WTC11 (cell line): ENCODE measurements around the gene TTLL9. TPM values are rescaled to one million over a fixed set of nuclear protein-coding genes. Genes with fewer than 3 reads are reported as not detected.

ENCODE experiments used
- ARID4B ChIP-seq: sonication (generic); formaldehyde crosslinking; IDR thresholded peaks from 2 replicates; pipeline ENCODE4 v1.8.0; 2023; ENCODE audit warnings: missing genetic modification reagents, mild to moderate bottlenecking, borderline replicate concordance
- ATF2 ChIP-seq: sonication (generic); formaldehyde crosslinking; IDR thresholded peaks from 2 replicates; pipeline ENCODE4 v1.8.1; 2022; ENCODE audit warnings: low read depth, missing genetic modification reagents, borderline replicate concordance
- ATF3 ChIP-seq: sonication (generic); formaldehyde crosslinking; conservative IDR thresholded peaks from 2 replicates; pipeline ENCODE4 v1.8.1; 2022; ENCODE audit warnings: mild to moderate bottlenecking, missing genetic modification reagents
- ERG ChIP-seq: fragments of 250-450 bp; sonication (Bioruptor Pico); IDR thresholded peaks from 2 replicates; pipeline ENCODE4 v1.8.0; 2021; ENCODE audit warnings: mild to moderate bottlenecking
- FOXP4 ChIP-seq: sonication (generic); formaldehyde crosslinking; IDR thresholded peaks from 2 replicates; pipeline ENCODE4 v1.8.0; 2022; ENCODE audit warnings: mild to moderate bottlenecking, missing genetic modification reagents
- HMGA2 ChIP-seq: fragments of 250-450 bp; sonication (Bioruptor Pico); IDR thresholded peaks from 2 replicates; pipeline ENCODE4 v1.4.0; 2021; ENCODE audit warnings: mild to moderate bottlenecking, moderate library complexity
- MYBL2 ChIP-seq: sonication (generic); formaldehyde crosslinking; IDR thresholded peaks from 2 replicates; pipeline ENCODE4 v1.8.1; 2023; ENCODE audit warnings: mild to moderate bottlenecking, moderate library complexity, missing genetic modification reagents
- NFE2L1 ChIP-seq: sonication (generic); formaldehyde crosslinking; IDR thresholded peaks from 2 replicates; pipeline ENCODE4 v1.8.1; 2023; ENCODE audit warnings: missing genetic modification reagents
- RELA ChIP-seq: sonication (generic); formaldehyde crosslinking; IDR thresholded peaks from 2 replicates; pipeline ENCODE4 v1.8.1; 2022; ENCODE audit warnings: missing genetic modification reagents, mild to moderate bottlenecking, borderline replicate concordance
- TEAD4 ChIP-seq: sonication (generic); formaldehyde crosslinking; IDR thresholded peaks from 2 replicates; pipeline ENCODE4 v1.8.0; 2022; ENCODE audit warnings: mild to moderate bottlenecking, missing genetic modification reagents
- ZNF138 ChIP-seq: sonication (generic); formaldehyde crosslinking; conservative IDR thresholded peaks from 2 replicates; pipeline ENCODE4 v1.8.1; 2022; ENCODE audit warnings: mild to moderate bottlenecking, moderate library complexity, missing genetic modification reagents
- ZNF317 ChIP-seq: sonication (generic); formaldehyde crosslinking; IDR thresholded peaks from 2 replicates; pipeline ENCODE4 v1.8.1; 2023; ENCODE audit warnings: low read depth, mild to moderate bottlenecking, moderate library complexity, missing genetic modification reagents, borderline replicate concordance
- ZNF671 ChIP-seq: fragments of 250-450 bp; sonication (Bioruptor Pico); IDR thresholded peaks from 2 replicates; pipeline ENCODE4 v1.8.0; 2021; ENCODE audit warnings: mild to moderate bottlenecking
- total RNA-seq: library from RNA; stranded (reverse); gene quantifications from 3 replicates; pipeline ENCODE4 v1.2.3, GENCODE V29; 2021
- TF ChIP-seq, protein P1 (sequence below): sonication (generic); formaldehyde crosslinking; IDR thresholded peaks from 2 replicates; pipeline ENCODE4 v1.8.0; 2022; ENCODE audit warnings: missing genetic modification reagents
- TF ChIP-seq, protein P2 (sequence below): fragments of 250-450 bp; sonication (Bioruptor Pico); IDR thresholded peaks from 2 replicates; pipeline ENCODE4 v1.9.0; 2021; ENCODE audit warnings: mild to moderate bottlenecking
- TF ChIP-seq, protein P3 (sequence below): sonication (generic); formaldehyde crosslinking; IDR thresholded peaks from 2 replicates; pipeline ENCODE4 v1.8.1; 2023; ENCODE audit warnings: mild to moderate bottlenecking, moderate library complexity, missing genetic modification reagents

Gene TTLL9
- total RNA-seq, 1 experiment from 2014 or later, result not detected

- TF ChIP-seq ATF3 (CRISPR knock-in tag), result peak; percentile 96
- peak; percentile 100 for TF ChIP-seq MYBL2 (CRISPR knock-in tag)
- TF ChIP-seq NFE2L1 (CRISPR knock-in tag), result peak; percentile 100
- TF ChIP-seq RELA (CRISPR knock-in tag), result peak; percentile 100
- TF ChIP-seq ERG (CRISPR knock-in tag), result peak; percentile 94
- TF ChIP-seq, protein P1, sequence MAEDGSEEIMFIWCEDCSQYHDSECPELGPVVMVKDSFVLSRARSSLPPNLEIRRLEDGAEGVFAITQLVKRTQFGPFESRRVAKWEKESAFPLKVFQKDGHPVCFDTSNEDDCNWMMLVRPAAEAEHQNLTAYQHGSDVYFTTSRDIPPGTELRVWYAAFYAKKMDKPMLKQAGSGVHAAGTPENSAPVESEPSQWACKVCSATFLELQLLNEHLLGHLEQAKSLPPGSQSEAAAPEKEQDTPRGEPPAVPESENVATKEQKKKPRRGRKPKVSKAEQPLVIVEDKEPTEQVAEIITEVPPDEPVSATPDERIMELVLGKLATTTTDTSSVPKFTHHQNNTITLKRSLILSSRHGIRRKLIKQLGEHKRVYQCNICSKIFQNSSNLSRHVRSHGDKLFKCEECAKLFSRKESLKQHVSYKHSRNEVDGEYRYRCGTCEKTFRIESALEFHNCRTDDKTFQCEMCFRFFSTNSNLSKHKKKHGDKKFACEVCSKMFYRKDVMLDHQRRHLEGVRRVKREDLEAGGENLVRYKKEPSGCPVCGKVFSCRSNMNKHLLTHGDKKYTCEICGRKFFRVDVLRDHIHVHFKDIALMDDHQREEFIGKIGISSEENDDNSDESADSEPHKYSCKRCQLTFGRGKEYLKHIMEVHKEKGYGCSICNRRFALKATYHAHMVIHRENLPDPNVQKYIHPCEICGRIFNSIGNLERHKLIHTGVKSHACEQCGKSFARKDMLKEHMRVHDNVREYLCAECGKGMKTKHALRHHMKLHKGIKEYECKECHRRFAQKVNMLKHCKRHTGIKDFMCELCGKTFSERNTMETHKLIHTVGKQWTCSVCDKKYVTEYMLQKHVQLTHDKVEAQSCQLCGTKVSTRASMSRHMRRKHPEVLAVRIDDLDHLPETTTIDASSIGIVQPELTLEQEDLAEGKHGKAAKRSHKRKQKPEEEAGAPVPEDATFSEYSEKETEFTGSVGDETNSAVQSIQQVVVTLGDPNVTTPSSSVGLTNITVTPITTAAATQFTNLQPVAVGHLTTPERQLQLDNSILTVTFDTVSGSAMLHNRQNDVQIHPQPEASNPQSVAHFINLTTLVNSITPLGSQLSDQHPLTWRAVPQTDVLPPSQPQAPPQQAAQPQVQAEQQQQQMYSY (CRISPR knock-in tag), result peak; percentile 90
- TF ChIP-seq ZNF671 (CRISPR knock-in tag), result peak; percentile 91
- TF ChIP-seq HMGA2 (CRISPR knock-in tag), result no peak
- peak; percentile 99 for TF ChIP-seq ZNF138 (CRISPR knock-in tag)
- TF ChIP-seq TEAD4 (CRISPR knock-in tag), result peak; percentile 100
- peak; percentile 99 for TF ChIP-seq ATF2 (CRISPR knock-in tag)
- TF ChIP-seq FOXP4, result peak; percentile 100
- TF ChIP-seq ZNF317, result peak; percentile 97
- TF ChIP-seq, protein P2, sequence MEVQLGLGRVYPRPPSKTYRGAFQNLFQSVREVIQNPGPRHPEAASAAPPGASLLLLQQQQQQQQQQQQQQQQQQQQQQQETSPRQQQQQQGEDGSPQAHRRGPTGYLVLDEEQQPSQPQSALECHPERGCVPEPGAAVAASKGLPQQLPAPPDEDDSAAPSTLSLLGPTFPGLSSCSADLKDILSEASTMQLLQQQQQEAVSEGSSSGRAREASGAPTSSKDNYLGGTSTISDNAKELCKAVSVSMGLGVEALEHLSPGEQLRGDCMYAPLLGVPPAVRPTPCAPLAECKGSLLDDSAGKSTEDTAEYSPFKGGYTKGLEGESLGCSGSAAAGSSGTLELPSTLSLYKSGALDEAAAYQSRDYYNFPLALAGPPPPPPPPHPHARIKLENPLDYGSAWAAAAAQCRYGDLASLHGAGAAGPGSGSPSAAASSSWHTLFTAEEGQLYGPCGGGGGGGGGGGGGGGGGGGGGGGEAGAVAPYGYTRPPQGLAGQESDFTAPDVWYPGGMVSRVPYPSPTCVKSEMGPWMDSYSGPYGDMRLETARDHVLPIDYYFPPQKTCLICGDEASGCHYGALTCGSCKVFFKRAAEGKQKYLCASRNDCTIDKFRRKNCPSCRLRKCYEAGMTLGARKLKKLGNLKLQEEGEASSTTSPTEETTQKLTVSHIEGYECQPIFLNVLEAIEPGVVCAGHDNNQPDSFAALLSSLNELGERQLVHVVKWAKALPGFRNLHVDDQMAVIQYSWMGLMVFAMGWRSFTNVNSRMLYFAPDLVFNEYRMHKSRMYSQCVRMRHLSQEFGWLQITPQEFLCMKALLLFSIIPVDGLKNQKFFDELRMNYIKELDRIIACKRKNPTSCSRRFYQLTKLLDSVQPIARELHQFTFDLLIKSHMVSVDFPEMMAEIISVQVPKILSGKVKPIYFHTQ, result peak; percentile 71; the same call in 1 of the 2 replicates
- peak; percentile 100 for TF ChIP-seq ARID4B
- TF ChIP-seq, protein P3, sequence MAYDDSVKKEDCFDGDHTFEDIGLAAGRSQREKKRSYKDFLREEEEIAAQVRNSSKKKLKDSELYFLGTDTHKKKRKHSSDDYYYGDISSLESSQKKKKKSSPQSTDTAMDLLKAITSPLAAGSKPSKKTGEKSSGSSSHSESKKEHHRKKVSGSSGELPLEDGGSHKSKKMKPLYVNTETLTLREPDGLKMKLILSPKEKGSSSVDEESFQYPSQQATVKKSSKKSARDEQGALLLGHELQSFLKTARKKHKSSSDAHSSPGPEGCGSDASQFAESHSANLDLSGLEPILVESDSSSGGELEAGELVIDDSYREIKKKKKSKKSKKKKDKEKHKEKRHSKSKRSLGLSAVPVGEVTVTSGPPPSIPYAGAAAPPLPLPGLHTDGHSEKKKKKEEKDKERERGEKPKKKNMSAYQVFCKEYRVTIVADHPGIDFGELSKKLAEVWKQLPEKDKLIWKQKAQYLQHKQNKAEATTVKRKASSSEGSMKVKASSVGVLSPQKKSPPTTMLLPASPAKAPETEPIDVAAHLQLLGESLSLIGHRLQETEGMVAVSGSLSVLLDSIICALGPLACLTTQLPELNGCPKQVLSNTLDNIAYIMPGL (CRISPR knock-in tag), result peak; percentile 99
Measured at GRCh38 chr20:31968291-31969126, 98.1 kb downstream of the TTLL9 start (continued).
